Measurements from ENCODE around the gene UVRAG. TPM values are rescaled to one million over a fixed set of nuclear protein-coding genes. Genes with fewer than 3 reads are reported as not detected.

Gene UVRAG
- total and polyA plus RNA-seq, 2 of the 13 experiments (the other 11 are each of a cell fraction or from before 2014, with no cell fraction given): 9.7 to 17.3 TPM

- TF ChIP-seq MED13 (CRISPR knock-in tag; IDR thresholded peaks at IDR 0.05) (no peak), RFXAP (CRISPR knock-in tag; IDR thresholded peaks at IDR 0.05; ENCODE audit: borderline replicate concordance) (no peak), ZNF660 (CRISPR knock-in tag; IDR thresholded peaks at IDR 0.05; ENCODE audit: borderline replicate concordance, low read depth) (no peak), ZHX2 (IDR thresholded peaks at IDR 0.05; ENCODE audit: low read depth) (no peak), ZHX2 (CRISPR knock-in tag; IDR thresholded peaks at IDR 0.05; ENCODE audit: borderline replicate concordance) (no peak), ZNF678 (CRISPR knock-in tag; IDR thresholded peaks at IDR 0.05) (no peak)
Measured at GRCh38 chr11:76096552-76096951, 281.5 kb downstream of the UVRAG start (continued).

GRCh38 chr11:76102802-76103201 is 287.8 kb downstream of the UVRAG start:
- no peak for FAIRE-seq
- Histone ChIP-seq H3K4me1 (ENCODE audit: insufficient read depth, low read length) (peaks cover 8% of the 10 kb centered on the region), H4K20me1 (ENCODE audit: insufficient read depth, low read length) (peaks cover 3% of the 10 kb centered on the region; the same call in 1 of the 2 replicates), H3K4me3 (replicated peaks in 1 of 3; ENCODE audit: insufficient read depth in 1 of 3, low read depth in 2 of 3, low read length in 3 of 3) (no peak overlapping the region), H3K36me3 (replicated peaks in 1 of 2; ENCODE audit: control insufficient read depth in 1 of 2, insufficient read depth in 2 of 2, low read length in 2 of 2) (peaks cover 0 to 3% of the 10 kb centered on the region in 2 experiments; a peak in 1 of 5 replicates), H3K9me3 (ENCODE audit: low read length) (no peaks in the 10 kb centered on the region), H3K79me2 (ENCODE audit: insufficient read depth, low read length) (no peaks in the 10 kb centered on the region), H3K9ac (ENCODE audit: insufficient read depth, low read depth, low read length) (no peak overlapping the region), H3K27me3 (ENCODE audit: control insufficient read depth in 1 of 2, insufficient read depth in 2 of 2, low read length in 2 of 2) (no peaks in the 10 kb centered on the region), H2AFZ (ENCODE audit: low read length) (no peak overlapping the region), H3K27ac (ENCODE audit: extremely low read length, insufficient read depth, low read length) (no peak overlapping the region), H3K4me2 (ENCODE audit: low read depth, low read length) (no peak overlapping the region)
- ATAC-seq: no peak
- BruUV-seq (replicated peaks): no TSS peak
- 73% methylated on average over 1 of the region's 1 CpG for WGBS (ENCODE audit: low lambda C conversion rate)
- intact Hi-C loops (cut with micrococcal nuclease; ENCODE audit: unreplicated experiment): no loop called here
- DNase-seq (ENCODE audit: low spot score): no peak
- CTCF ChIA-PET (ENCODE audit: low intra/inter-chr PET ratio, low total read pairs): no interaction called here
- in situ Hi-C loops (cut with HindIII; ENCODE audit: extremely low pct_ligation_motif_present, low pct_unique_long_range_greater_than_20kb): no loop called here
- TF ChIP-seq ARNTL (CRISPR knock-in tag; IDR thresholded peaks at IDR 0.05): no peak
- POLR2A ChIA-PET: no interaction called here

Measured in HepG2 (cell line).